GM12892 (cell line): ENCODE data around the gene NPR1.

Experiments
- POLR2A ChIP-seq: IDR thresholded peaks from 2 replicates; pipeline ENCODE4 v1.6.1; 2011; ENCODE audit warnings: low read depth, low read length, control low read depth
- POLR2AphosphoS5 ChIP-seq: IDR thresholded peaks from 2 replicates; pipeline ENCODE4 v1.6.1; 2011; ENCODE audit warnings: low read depth, low read length, control low read depth

DNA sequence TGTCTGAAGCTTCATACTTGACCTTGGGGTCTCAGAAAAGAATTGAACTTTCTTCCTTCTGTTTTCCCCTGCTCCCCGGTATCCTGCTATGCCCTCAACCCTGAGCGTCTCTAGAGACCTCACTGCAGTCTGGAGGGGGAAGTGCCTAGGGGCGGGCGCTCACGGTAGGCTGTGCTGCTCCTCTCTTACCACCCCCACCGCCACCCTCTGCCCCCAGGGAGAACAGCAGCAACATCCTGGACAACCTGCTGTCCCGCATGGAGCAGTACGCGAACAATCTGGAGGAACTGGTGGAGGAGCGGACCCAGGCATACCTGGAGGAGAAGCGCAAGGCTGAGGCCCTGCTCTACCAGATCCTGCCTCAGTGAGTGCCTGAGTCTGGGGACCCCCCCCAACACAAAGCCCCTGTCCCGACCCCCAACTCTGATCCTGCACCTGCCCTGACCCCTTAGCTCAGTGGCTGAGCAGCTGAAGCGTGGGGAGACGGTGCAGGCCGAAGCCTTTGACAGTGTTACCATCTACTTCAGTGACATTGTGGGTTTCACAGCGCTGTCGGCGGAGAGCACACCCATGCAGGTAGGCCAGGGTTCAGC, 10.3 kb downstream of the NPR1 start:
- no peak for TF ChIP-seq POLR2A
- TF ChIP-seq POLR2AphosphoS5 = no peak
